Panc1 (cell line): ENCODE results near the gene JSRP1. TPM values are rescaled to one million over a fixed set of nuclear protein-coding genes. Genes with fewer than 3 reads are reported as not detected.
A peak's percentile ranks its signal among the peaks of the same experiment; 100 is the strongest.
"Not testable (repeated sequence)": the region's sequence is repeated elsewhere in the genome, so short reads cannot be mapped to it uniquely, and the experiment has no call there.

Source experiments
- ATAC-seq: fragments of 200-7000 bp; cut with Tn5 transposase; 2 replicates; pipeline ENCODE4 v1.9.1; 2020; ENCODE audit warnings: mild to moderate bottlenecking, moderate library complexity
- BruUV-seq: library from RNA; stranded (reverse); fragments of 400-500 nt; replicated peaks from 2 replicates; lab custom pipeline; 2021; lab: Mats Ljungman, UMichigan
- CTCF ChIA-PET: fragments of 300-600 bp; sonication (Branson Sonifier 250); formaldehyde crosslinking; loops from one replicate; lab custom pipeline; 2022; ENCODE audit warnings: antibody characterized with exemption; lab: Charles Lee
- POLR2A ChIA-PET: fragments of 300-600 bp; sonication (Branson Sonifier 250); formaldehyde crosslinking; loops from one replicate; lab custom pipeline; 2022; ENCODE audit warnings: antibody characterized with exemption; lab: Charles Lee
- DNase-seq: peaks from one replicate; pipeline ENCODE4 v3.0.0-alpha.2; 2010; ENCODE audit warnings: low read depth, low spot score
- H3K27ac ChIP-seq: 2 replicates; pipeline ENCODE4 v1.5.1; 2011; ENCODE audit warnings: mild to moderate bottlenecking, low read length, inconsistent platforms
- H3K27me3 ChIP-seq: fragments of 200-500 bp; sonication (Bioruptor generic); 2 replicates; pipeline ENCODE4 v1.6.0; 2014; ENCODE audit warnings: low read length, inconsistent platforms; ENCODE audit not compliant: control insufficient read depth, insufficient read depth
- H3K36me3 ChIP-seq: fragments of 200-500 bp; sonication (Bioruptor generic); 2 replicates; pipeline ENCODE4 v1.5.1; 2014; ENCODE audit warnings: inconsistent platforms, mild to moderate bottlenecking, low read length, moderate library complexity; ENCODE audit not compliant: control insufficient read depth, insufficient read depth
- H3K4me1 ChIP-seq: 2 replicates; pipeline ENCODE4 v1.5.1; 2011; ENCODE audit warnings: inconsistent platforms, mild to moderate bottlenecking, low read length, moderate library complexity; ENCODE audit not compliant: control insufficient read depth, insufficient read depth
- H3K4me3 ChIP-seq, 2 experiments: 2 replicates each; pipeline ENCODE4 v1.5.1; 2011 to 2012; ENCODE audit warnings: low read depth in 2 of 2, low read length in 2 of 2, mild to moderate bottlenecking in 2 of 2, inconsistent platforms in 1 of 2, moderate library complexity in 1 of 2
- H3K9me3 ChIP-seq: fragments of 200-500 bp; sonication (Bioruptor generic); 2 replicates; pipeline ENCODE4 v1.5.1; 2014; ENCODE audit warnings: low read depth, mild to moderate bottlenecking, inconsistent platforms, low read length, moderate library complexity; ENCODE audit not compliant: control insufficient read depth, insufficient read depth
- CTCF ChIP-seq: fragments of 450-650 bp; IDR thresholded peaks from 2 replicates; pipeline ENCODE4 v1.5.1; 2017; ENCODE audit warnings: mild to moderate bottlenecking
- POLR2AphosphoS5 ChIP-seq: IDR thresholded peaks from 2 replicates; pipeline ENCODE4 v1.6.1; 2012; ENCODE audit warnings: mild to moderate bottlenecking, low read depth, low read length, moderate library complexity
- REST ChIP-seq, 2 experiments: IDR thresholded peaks; 2 replicates each; pipeline ENCODE4 v1.6.1; 2011 to 2012; ENCODE audit warnings: low read depth in 2 of 2, control low read depth in 1 of 2, low read length in 1 of 2, mild to moderate bottlenecking in 1 of 2, moderate library complexity in 1 of 2; ENCODE audit not compliant: insufficient read depth in 1 of 2
- SIN3A ChIP-seq: IDR thresholded peaks from 2 replicates; pipeline ENCODE4 v1.6.1; 2012; ENCODE audit warnings: low read depth, mild to moderate bottlenecking, low read length, moderate library complexity, borderline replicate concordance; ENCODE audit not compliant: insufficient read depth
- TCF7L2 ChIP-seq: IDR thresholded peaks from 2 replicates; pipeline ENCODE4 v1.6.1; 2011; ENCODE audit warnings: mild to moderate bottlenecking, low read depth, low read length, inconsistent platforms
- in situ Hi-C: cut with HindIII; loops from 2 replicates; pipeline ENCODE4 v1.10.0; 2016; ENCODE audit warnings: low sequenced_read_pairs, low pct_unique_long_range_greater_than_20kb
- intact Hi-C: fragments of 100-400 bp; cut with micrococcal nuclease; formaldehyde crosslinking; loops from one replicate; pipeline ENCODE4 v1.10.0; 2022; ENCODE audit not compliant: unreplicated experiment
- total RNA-seq: library from RNA; stranded (reverse); gene quantifications from one replicate; pipeline ENCODE4 v1.2.1, GENCODE V29; 2021; ENCODE audit not compliant: unreplicated experiment

The JSRP1 gene
- total RNA-seq, 1 experiment from 2014 or later: 0.51 TPM

GRCh38 chr19:2282062-2282861 is 26.0 kb upstream of the JSRP1 start, which contains the start of gene PEAK3:
Gene PEAK3 (minus strand): TSS chr19:2282175. CDS start chr19:2280931, 1,244 bp downstream.
- DNase-seq (no peak), ATAC-seq (peak; percentile 44; the same call in 1 of the 2 replicates)
- ChIA-PET CTCF (no interaction called here), POLR2A (interaction anchor here (0.7 kb wide), 2 partner anchors 47 to 318 kb away, joined by 3 read pairs; no protein-coding TSS in a partner anchor)
- in situ Hi-C loops: no loop called here
- TF ChIP-seq POLR2AphosphoS5 (no peak), REST (IDR thresholded peaks at IDR 0.05; ENCODE audit: insufficient read depth in 1 of 2, low read depth in 2 of 2, low read length in 1 of 2) (no peak), CTCF (no peak), TCF7L2 (no peak), SIN3A (no peak)
- no peaks in the 10 kb centered on the region for H3K9me3 ChIP-seq
- H3K4me3 ChIP-seq: no peak within 1 kb of the TSS
- H3K27ac ChIP-seq: no peak within 1 kb of the TSS
- H3K27me3 ChIP-seq: no peaks in the 10 kb centered on the region
- BruUV-seq: no TSS peak
- no peaks in the 10 kb centered on the region for H3K36me3 ChIP-seq
- no peaks in the 10 kb centered on the region for H3K4me1 ChIP-seq
- intact Hi-C loops: no loop called here

- BruUV-seq, ATAC-seq, in situ Hi-C loops, H3K36me3 ChIP-seq, CTCF ChIA-PET, H3K4me1 ChIP-seq, H3K9me3 ChIP-seq, H3K27me3 ChIP-seq, intact Hi-C loops, DNase-seq, H3K4me3 ChIP-seq, H3K27ac ChIP-seq: not testable (repeated sequence)
- POLR2A ChIA-PET: interaction anchor here (0.6 kb wide), 1 partner anchor 16 kb away, joined by 8 read pairs; no protein-coding TSS in a partner anchor
These were observed 25.2 kb upstream of the JSRP1 start for GRCh38 chr19:2281265-2282061.
